Gastrocnemius medialis (tissue), 4 donors: Measurements from ENCODE around the gene ARHGAP32.

ENCODE experiments used
- CTCF ChIP-seq, 5 experiments: fragments of 450-650 bp in 3 of 5; fragments of 200-600 bp in 2 of 5; sonication (generic) in 2 of 5; IDR thresholded peaks in 4 of 5; conservative IDR thresholded peaks in 1 of 5; 1 replicate in 4 of 5; 2 replicates in 1 of 5; pipeline ENCODE4 v1.5.1; 2016 to 2019; ENCODE audit warnings: antibody characterized with exemption in 5 of 5, mild to moderate bottlenecking in 3 of 5, moderate library complexity in 3 of 5
- POLR2A ChIP-seq, 2 donors: fragments of 450-650 bp; IDR thresholded peaks; one replicate each; pipeline ENCODE4 v1.6.1; 2017; ENCODE audit warnings: antibody characterized with exemption in 2 of 2, mild to moderate bottlenecking in 2 of 2, moderate library complexity in 2 of 2

DNA sequence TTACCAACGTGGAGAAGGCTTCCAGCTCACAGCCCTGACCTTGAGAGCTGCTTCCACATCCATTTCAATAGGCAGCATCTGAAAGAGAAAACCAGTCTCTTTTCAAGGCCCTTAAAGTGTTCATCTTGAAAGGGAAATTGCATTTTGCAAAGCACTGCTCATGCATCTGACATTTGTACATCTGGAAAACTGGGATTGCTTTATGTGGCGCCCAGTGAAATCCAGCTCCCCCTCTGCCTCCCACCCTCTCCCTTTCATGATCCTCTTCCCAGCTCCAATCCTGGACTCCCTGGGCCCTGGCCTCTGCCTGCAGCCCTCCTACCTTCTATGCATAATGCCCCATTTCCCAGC, 266.9 kb downstream of the ARHGAP32 start:
- TF ChIP-seq CTCF (IDR thresholded peaks at IDR 0.05 in 4 of 5, conservative IDR thresholded peaks at IDR 0.05 in 1 of 5) (no peak), POLR2A (IDR thresholded peaks at IDR 0.05) (no peak)
